H9 (cell line): ENCODE results near the gene STX17. TPM values are rescaled to one million over a fixed set of nuclear protein-coding genes. Genes with fewer than 3 reads are reported as not detected.

ENCODE experiments used
- DNase-seq: peaks from one replicate; pipeline ENCODE4 v3.0.0-alpha.2; 2017
- H2AFZ ChIP-seq: one replicate; pipeline ENCODE4 v1.6.1; 2013; ENCODE audit warnings: mild to moderate bottlenecking, low read length, control low read depth, moderate library complexity
- H2AK5ac ChIP-seq: 2 replicates; pipeline ENCODE4 v1.6.1; 2013; ENCODE audit warnings: low read length, control low read depth, mixed read lengths; ENCODE audit not compliant: insufficient read length
- H2BK120ac ChIP-seq: one replicate; pipeline ENCODE4 v1.6.1; 2013; ENCODE audit warnings: low read depth, mild to moderate bottlenecking, low read length, control low read depth, inconsistent platforms; ENCODE audit not compliant: poor library complexity, severe bottlenecking
- H2BK12ac ChIP-seq: 2 replicates; pipeline ENCODE4 v1.6.1; 2013; ENCODE audit warnings: low read length, control low read depth, mixed read lengths, low read depth; ENCODE audit not compliant: insufficient read length
- H2BK15ac ChIP-seq: 2 replicates; pipeline ENCODE4 v1.6.1; 2013; ENCODE audit warnings: low read depth, low read length, control low read depth
- H2BK20ac ChIP-seq: one replicate; pipeline ENCODE4 v1.6.1; 2013; ENCODE audit warnings: low read depth, mild to moderate bottlenecking, low read length, control low read depth, inconsistent platforms; ENCODE audit not compliant: poor library complexity, severe bottlenecking
- H2BK5ac ChIP-seq: 2 replicates; pipeline ENCODE4 v1.6.1; 2013; ENCODE audit warnings: low read length, control low read depth, mixed read lengths; ENCODE audit not compliant: insufficient read length
- H3K14ac ChIP-seq: 2 replicates; pipeline ENCODE4 v1.6.1; 2013; ENCODE audit warnings: low read length, control low read depth; ENCODE audit not compliant: insufficient read depth
- H3K18ac ChIP-seq: 2 replicates; pipeline ENCODE4 v1.6.1; 2013; ENCODE audit warnings: low read depth, mild to moderate bottlenecking, mixed read lengths, low read length, control low read depth; ENCODE audit not compliant: insufficient read length
- H3K23ac ChIP-seq: 2 replicates; pipeline ENCODE4 v1.6.1; 2013; ENCODE audit warnings: low read length, control low read depth, mixed read lengths, low read depth; ENCODE audit not compliant: insufficient read length
- H3K23me2 ChIP-seq: 2 replicates; pipeline ENCODE4 v1.6.1; 2013; ENCODE audit warnings: low read depth, mild to moderate bottlenecking, mixed read lengths, low read length, control low read depth; ENCODE audit not compliant: insufficient read length, poor library complexity, severe bottlenecking
- H3K27ac ChIP-seq: 2 replicates; pipeline ENCODE4 v1.5.1; 2013; ENCODE audit warnings: low read length, control low read depth, mixed read lengths, low read depth; ENCODE audit not compliant: insufficient read length
- H3K27me3 ChIP-seq: 2 replicates; pipeline ENCODE4 v1.6.1; 2013; ENCODE audit warnings: low read length, control low read depth, inconsistent platforms; ENCODE audit not compliant: insufficient read depth
- H3K4ac ChIP-seq: 2 replicates; pipeline ENCODE4 v1.6.1; 2013; ENCODE audit warnings: low read depth, mild to moderate bottlenecking, control low read depth, inconsistent platforms, low read length, moderate library complexity
- H3K4me1 ChIP-seq: 2 replicates; pipeline ENCODE4 v1.6.1; 2013; ENCODE audit warnings: low read length, control low read depth, inconsistent platforms; ENCODE audit not compliant: insufficient read depth
- H3K4me2 ChIP-seq: 2 replicates; pipeline ENCODE4 v1.6.1; 2013; ENCODE audit warnings: low read length, control low read depth, mixed read lengths; ENCODE audit not compliant: insufficient read length, insufficient read depth
- H3K56ac ChIP-seq: 2 replicates; pipeline ENCODE4 v1.6.1; 2013; ENCODE audit warnings: low read depth, mild to moderate bottlenecking, mixed read lengths, low read length, control low read depth; ENCODE audit not compliant: insufficient read length
- H3K79me1 ChIP-seq: 2 replicates; pipeline ENCODE4 v1.6.1; 2013; ENCODE audit warnings: low read depth, mild to moderate bottlenecking, moderate library complexity, low read length, control low read depth, inconsistent platforms; ENCODE audit not compliant: insufficient read depth, poor library complexity, severe bottlenecking
- H3K79me2 ChIP-seq: 2 replicates; pipeline ENCODE4 v1.6.1; 2013; ENCODE audit warnings: low read length, control low read depth, inconsistent platforms; ENCODE audit not compliant: insufficient read depth
- H3K9ac ChIP-seq: 2 replicates; pipeline ENCODE4 v1.6.1; 2013; ENCODE audit warnings: low read length, control low read depth, mixed read lengths; ENCODE audit not compliant: insufficient read length; ENCODE audit errors: extremely low read depth
- H3K9me3 ChIP-seq: one replicate; pipeline ENCODE4 v1.6.1; 2013; ENCODE audit warnings: low read depth, low read length, inconsistent platforms; ENCODE audit not compliant: control insufficient read depth
- H3T11ph ChIP-seq: one replicate; pipeline ENCODE4 v1.6.1; 2013; ENCODE audit warnings: mild to moderate bottlenecking, low read length, control low read depth, inconsistent platforms
- H4K20me1 ChIP-seq: one replicate; pipeline ENCODE4 v1.6.1; 2013; ENCODE audit not compliant: control insufficient read depth, insufficient read length, insufficient read depth
- H4K5ac ChIP-seq: 2 replicates; pipeline ENCODE4 v1.6.1; 2013; ENCODE audit warnings: low read depth, mild to moderate bottlenecking, mixed read lengths, low read length, control low read depth; ENCODE audit not compliant: insufficient read length
- H4K8ac ChIP-seq: replicated peaks from 2 replicates; pipeline ENCODE4 v1.6.1; 2013; ENCODE audit warnings: low read length, control low read depth, mixed read lengths, low read depth; ENCODE audit not compliant: insufficient read length
- H4K91ac ChIP-seq: 2 replicates; pipeline ENCODE4 v1.6.1; 2013; ENCODE audit warnings: low read depth, mild to moderate bottlenecking, moderate library complexity, mixed read lengths, low read length, control low read depth; ENCODE audit not compliant: insufficient read length
- H3K27ac Mint-ChIP-seq, 3 experiments: 2 replicates in 2 of 3; 3 replicates in 1 of 3; pipeline ENCODE4 v1.8.0; 2020 to 2021; ENCODE audit warnings: mixed read lengths in 3 of 3, mild to moderate bottlenecking in 1 of 3, moderate library complexity in 1 of 3
- H3K27me3 Mint-ChIP-seq: 2 replicates; pipeline ENCODE4 v1.8.0; 2021; ENCODE audit warnings: low read depth, mild to moderate bottlenecking, moderate library complexity, mixed read lengths
- H3K36me3 Mint-ChIP-seq, 3 experiments: 2 replicates in 2 of 3; 3 replicates in 1 of 3; pipeline ENCODE4 v1.8.0; 2020 to 2021; ENCODE audit warnings: low read depth in 3 of 3, mixed read lengths in 3 of 3; ENCODE audit not compliant: insufficient read depth in 1 of 3
- H3K4me1 Mint-ChIP-seq, 2 experiments: 2 replicates each; pipeline ENCODE4 v1.8.0; 2020; ENCODE audit warnings: mixed read lengths in 2 of 2
- H3K4me3 Mint-ChIP-seq, 2 experiments: 2 replicates in 1 of 2; 3 replicates in 1 of 2; pipeline ENCODE4 v1.8.0; 2020 to 2021; ENCODE audit warnings: mild to moderate bottlenecking in 2 of 2, mixed read lengths in 2 of 2, moderate library complexity in 1 of 2
- H3K9me3 Mint-ChIP-seq, 2 experiments: 2 replicates in 1 of 2; 3 replicates in 1 of 2; pipeline ENCODE4 v1.8.0; 2020; ENCODE audit warnings: mild to moderate bottlenecking in 2 of 2, mixed read lengths in 2 of 2, moderate library complexity in 1 of 2
- CTCF ChIP-seq: fragments of 200-600 bp; sonication (generic); conservative IDR thresholded peaks from 3 replicates; pipeline ENCODE4 v1.8.0; 2021; ENCODE audit warnings: antibody characterized with exemption, mild to moderate bottlenecking
- WGBS: extraction: QIAGEN DNeasy Blood & Tissue Kit; methylation state at CpG from one replicate; pipeline ENCODE4 v1.1.7; 2013; ENCODE audit warnings: missing lambda C conversion rate, low lambda C conversion rate, mixed read lengths; ENCODE audit not compliant: insufficient read length; ENCODE audit errors: extremely low coverage; 5-methylcytosine and 5-hydroxymethylcytosine counted together
- total RNA-seq: library from RNA; stranded (reverse); gene quantifications from 2 replicates; pipeline ENCODE4 v1.2.1, GENCODE V29; 2021

STX17 gene
- total RNA-seq, 1 experiment from 2014 or later: 21.2 TPM

- no peak overlapping the region for H3K27ac Mint-ChIP-seq
- no peak overlapping the region for H3K56ac ChIP-seq
- no peaks in the 10 kb centered on the region for H3K79me2 ChIP-seq
- no peaks in the 10 kb centered on the region for H3K23me2 ChIP-seq
- H4K8ac ChIP-seq: no peak overlapping the region
- H4K20me1 ChIP-seq: no peaks in the 10 kb centered on the region
- no peak overlapping the region for H2BK120ac ChIP-seq
- TF ChIP-seq CTCF: no peak
- H2BK12ac ChIP-seq: no peak overlapping the region
- H3K4me3 Mint-ChIP-seq: no peak overlapping the region
- no peaks in the 10 kb centered on the region for H3K4me1 ChIP-seq
- H3K27me3 Mint-ChIP-seq: no peaks in the 10 kb centered on the region
- no peak overlapping the region for H2BK15ac ChIP-seq
- no peaks in the 10 kb centered on the region for H3K9me3 ChIP-seq
- H2AK5ac ChIP-seq: no peak overlapping the region
- H3K4me2 ChIP-seq: no peak overlapping the region
- H3T11ph ChIP-seq: no peak overlapping the region
- no peak overlapping the region for H3K23ac ChIP-seq
- H3K4me1 Mint-ChIP-seq: peaks cover 7 to 10% of the 10 kb centered on the region in 2 experiments
- H4K91ac ChIP-seq: no peak overlapping the region
- H3K36me3 Mint-ChIP-seq: no peaks in the 10 kb centered on the region; a peak in 1 of 7 replicates
- H3K4ac ChIP-seq: no peak overlapping the region
- no peak for DNase-seq
- no peak overlapping the region for H3K27ac ChIP-seq
- H3K9ac ChIP-seq: no peak overlapping the region
- H2AFZ ChIP-seq: no peak overlapping the region
- no peak overlapping the region for H3K14ac ChIP-seq
- H2BK20ac ChIP-seq: no peak overlapping the region
- H3K27me3 ChIP-seq: no peaks in the 10 kb centered on the region
- H3K9me3 Mint-ChIP-seq: no peaks in the 10 kb centered on the region; a peak in 1 of 5 replicates
- H2BK5ac ChIP-seq: no peak overlapping the region
- H4K5ac ChIP-seq: no peak overlapping the region
- no peak overlapping the region for H3K18ac ChIP-seq
- no peaks in the 10 kb centered on the region for H3K79me1 ChIP-seq
- WGBS: no CpG with 5 or more reads among the region's 3 CpGs
These were observed 67.0 kb downstream of the STX17 start for GRCh38 chr9:99973455-99973854.
